Ovary (tissue), 3 donors: ENCODE results near the gene CRKL.
"Not testable (repeated sequence)": the region's sequence is repeated elsewhere in the genome, so short reads cannot be mapped to it uniquely, and the experiment has no call there.

Experiments
- CTCF ChIP-seq, 3 donors: fragments of 450-650 bp in 2 of 3; fragments of 200-600 bp in 1 of 3; IDR thresholded peaks; one replicate each; pipeline versions ENCODE4 v1.5.1 to v1.8.0; 2016 to 2022; ENCODE audit warnings: antibody characterized with exemption in 3 of 3, mild to moderate bottlenecking in 1 of 3
- EP300 ChIP-seq: sonication (generic); formaldehyde crosslinking; IDR thresholded peaks from one replicate; pipeline ENCODE4 v1.6.1; 2017; ENCODE audit warnings: antibody characterized with exemption
- POLR2A ChIP-seq: fragments of 450-650 bp; IDR thresholded peaks from one replicate; pipeline ENCODE4 v1.6.1; 2017; ENCODE audit warnings: antibody characterized with exemption, mild to moderate bottlenecking, moderate library complexity
- donor health status: DM: no; HTN: no; CAD: no.

- TF ChIP-seq EP300; CTCF (IDR thresholded peaks at IDR 0.05); POLR2A: not testable (repeated sequence)
Observed at GRCh38 chr22:20942203-20942902, 25.1 kb downstream of the CRKL start.
